Panc1 (cell line): ENCODE measurements around the gene EDAR. TPM values are rescaled to one million over a fixed set of nuclear protein-coding genes. Genes with fewer than 3 reads are reported as not detected.

Source experiments
- ATAC-seq: fragments of 200-7000 bp; cut with Tn5 transposase; 2 replicates; pipeline ENCODE4 v1.9.1; 2020; ENCODE audit warnings: mild to moderate bottlenecking, moderate library complexity
- BruUV-seq: library from RNA; stranded (reverse); fragments of 400-500 nt; replicated peaks from 2 replicates; lab custom pipeline; 2021; lab: Mats Ljungman, UMichigan
- CTCF ChIA-PET: fragments of 300-600 bp; sonication (Branson Sonifier 250); formaldehyde crosslinking; loops from one replicate; lab custom pipeline; 2022; ENCODE audit warnings: antibody characterized with exemption; lab: Charles Lee
- POLR2A ChIA-PET: fragments of 300-600 bp; sonication (Branson Sonifier 250); formaldehyde crosslinking; loops from one replicate; lab custom pipeline; 2022; ENCODE audit warnings: antibody characterized with exemption; lab: Charles Lee
- DNase-seq: peaks from one replicate; pipeline ENCODE4 v3.0.0-alpha.2; 2010; ENCODE audit warnings: low read depth, low spot score
- H3K27ac ChIP-seq: 2 replicates; pipeline ENCODE4 v1.5.1; 2011; ENCODE audit warnings: mild to moderate bottlenecking, low read length, inconsistent platforms
- H3K27me3 ChIP-seq: fragments of 200-500 bp; sonication (Bioruptor generic); 2 replicates; pipeline ENCODE4 v1.6.0; 2014; ENCODE audit warnings: low read length, inconsistent platforms; ENCODE audit not compliant: control insufficient read depth, insufficient read depth
- H3K36me3 ChIP-seq: fragments of 200-500 bp; sonication (Bioruptor generic); 2 replicates; pipeline ENCODE4 v1.5.1; 2014; ENCODE audit warnings: inconsistent platforms, mild to moderate bottlenecking, low read length, moderate library complexity; ENCODE audit not compliant: control insufficient read depth, insufficient read depth
- H3K4me1 ChIP-seq: 2 replicates; pipeline ENCODE4 v1.5.1; 2011; ENCODE audit warnings: inconsistent platforms, mild to moderate bottlenecking, low read length, moderate library complexity; ENCODE audit not compliant: control insufficient read depth, insufficient read depth
- H3K4me3 ChIP-seq, 2 experiments: 2 replicates each; pipeline ENCODE4 v1.5.1; 2011 to 2012; ENCODE audit warnings: low read depth in 2 of 2, low read length in 2 of 2, mild to moderate bottlenecking in 2 of 2, inconsistent platforms in 1 of 2, moderate library complexity in 1 of 2
- H3K9me3 ChIP-seq: fragments of 200-500 bp; sonication (Bioruptor generic); 2 replicates; pipeline ENCODE4 v1.5.1; 2014; ENCODE audit warnings: low read depth, mild to moderate bottlenecking, inconsistent platforms, low read length, moderate library complexity; ENCODE audit not compliant: control insufficient read depth, insufficient read depth
- CTCF ChIP-seq: fragments of 450-650 bp; IDR thresholded peaks from 2 replicates; pipeline ENCODE4 v1.5.1; 2017; ENCODE audit warnings: mild to moderate bottlenecking
- POLR2AphosphoS5 ChIP-seq: IDR thresholded peaks from 2 replicates; pipeline ENCODE4 v1.6.1; 2012; ENCODE audit warnings: mild to moderate bottlenecking, low read depth, low read length, moderate library complexity
- REST ChIP-seq, 2 experiments: IDR thresholded peaks; 2 replicates each; pipeline ENCODE4 v1.6.1; 2011 to 2012; ENCODE audit warnings: low read depth in 2 of 2, control low read depth in 1 of 2, low read length in 1 of 2, mild to moderate bottlenecking in 1 of 2, moderate library complexity in 1 of 2; ENCODE audit not compliant: insufficient read depth in 1 of 2
- SIN3A ChIP-seq: IDR thresholded peaks from 2 replicates; pipeline ENCODE4 v1.6.1; 2012; ENCODE audit warnings: low read depth, mild to moderate bottlenecking, low read length, moderate library complexity, borderline replicate concordance; ENCODE audit not compliant: insufficient read depth
- in situ Hi-C: cut with HindIII; loops from 2 replicates; pipeline ENCODE4 v1.10.0; 2016; ENCODE audit warnings: low sequenced_read_pairs, low pct_unique_long_range_greater_than_20kb
- intact Hi-C: fragments of 100-400 bp; cut with micrococcal nuclease; formaldehyde crosslinking; loops from one replicate; pipeline ENCODE4 v1.10.0; 2022; ENCODE audit not compliant: unreplicated experiment
- total RNA-seq: library from RNA; stranded (reverse); gene quantifications from one replicate; pipeline ENCODE4 v1.2.1, GENCODE V29; 2021; ENCODE audit not compliant: unreplicated experiment

The EDAR gene
- total RNA-seq, 1 experiment from 2014 or later = not detected

GRCh38 chr2:108923019-108923700 is 65.9 kb downstream of the EDAR start:
- CTCF ChIA-PET = no interaction called here
- Histone ChIP-seq H3K27ac (no peak overlapping the region), H3K4me1 (no peaks in the 10 kb centered on the region), H3K4me3 (no peak overlapping the region), H3K27me3 (no peaks in the 10 kb centered on the region), H3K9me3 (no peaks in the 10 kb centered on the region), H3K36me3 (no peaks in the 10 kb centered on the region)
- in situ Hi-C loops = no loop called here
- TF ChIP-seq REST (IDR thresholded peaks at IDR 0.05; ENCODE audit: insufficient read depth in 1 of 2, low read depth in 2 of 2, low read length in 1 of 2) (no peak), POLR2AphosphoS5 (no peak), SIN3A (no peak), CTCF (no peak)
- ATAC-seq (no peak), DNase-seq (no peak)
- intact Hi-C loops = no loop called here
- POLR2A ChIA-PET = no interaction called here
- BruUV-seq = no TSS peak

- TF ChIP-seq REST (IDR thresholded peaks at IDR 0.05; ENCODE audit: insufficient read depth in 1 of 2, low read depth in 2 of 2, low read length in 1 of 2) = no peak
- Histone ChIP-seq H3K9me3 (no peaks in the 10 kb centered on the region), H3K4me3 (no peak overlapping the region), H3K27me3 (no peaks in the 10 kb centered on the region), H3K27ac (no peak overlapping the region), H3K36me3 (no peaks in the 10 kb centered on the region), H3K4me1 (no peaks in the 10 kb centered on the region)
- ChIA-PET CTCF (no interaction called here), POLR2A (no interaction called here)
- DNase-seq (no peak), ATAC-seq (no peak)
- in situ Hi-C loops (no loop called here), intact Hi-C loops (no loop called here)
- BruUV-seq = no TSS peak
Observed at GRCh38 chr2:108922141-108922915, 66.7 kb downstream of the EDAR start.
